ENCODE measurements around the gene NCS1.

- TF ChIP-seq POLR2AphosphoS5 (IDR thresholded peaks at IDR 0.05; ENCODE audit: borderline replicate concordance, low read depth, low read length) (no peak), EZH2 (IDR thresholded peaks at IDR 0.05) (no peak), FOXP2 (optimal IDR thresholded peaks at IDR 0.05; ENCODE audit: control extremely low read depth, extremely low read length, insufficient read depth) (no peak)
Observed at GRCh38 chr9:130225071-130225470, 52.9 kb downstream of the NCS1 start.
